NCI-H128 (cell line): ENCODE measurements around the gene ATP1A1.

Experiments used
- DNase-seq: peaks from one replicate; lab custom pipeline; 2025; ENCODE audit not compliant: unreplicated experiment; lab: John Stamatoyannopoulos, UW

ATP1A1 gene

DNA sequence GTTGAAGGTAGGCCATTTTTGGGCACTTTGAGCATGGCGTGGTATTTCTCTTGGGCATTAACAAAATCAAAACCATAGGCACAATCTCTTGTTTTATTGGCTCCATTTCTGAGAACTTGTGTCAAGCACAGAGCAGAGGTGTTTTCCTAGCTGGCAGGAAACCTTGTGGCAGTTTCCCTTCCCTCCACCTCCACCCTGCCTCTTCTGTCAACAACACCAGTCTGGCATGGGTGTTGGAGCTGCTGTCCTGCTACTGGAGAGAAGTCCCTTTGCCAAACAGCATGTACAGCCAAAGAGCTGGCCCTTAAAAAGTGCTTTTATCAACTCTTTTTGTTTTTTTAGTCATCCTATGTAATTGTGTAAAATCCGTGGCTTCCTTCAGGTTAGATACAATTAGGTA, 16.0 kb downstream of the ATP1A1 start:
- no peak for DNase-seq

DNA sequence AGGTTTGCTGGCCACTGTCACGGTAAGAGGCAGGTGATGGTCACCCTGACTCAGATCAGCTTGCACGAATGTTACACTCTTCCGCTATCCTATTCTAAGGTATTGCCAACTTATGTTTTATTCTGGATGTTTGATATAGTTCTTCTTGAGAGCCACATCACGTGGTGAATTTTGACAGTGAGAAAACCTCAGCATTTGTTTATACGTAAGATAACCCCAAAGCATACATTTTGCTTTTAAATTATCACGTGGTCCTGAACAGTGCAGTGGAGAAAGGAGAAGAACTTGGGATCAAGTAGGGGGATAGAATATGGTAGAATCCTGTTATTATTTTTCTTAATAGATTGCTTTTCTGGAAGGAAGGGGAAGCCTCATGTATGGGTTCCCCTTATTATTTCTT, 16.6 kb downstream of the ATP1A1 start:
- DNase-seq = no peak

GRCh38 chr1:116390195-116390594, 17.2 kb downstream of the ATP1A1 start:
- no peak for DNase-seq

DNA sequence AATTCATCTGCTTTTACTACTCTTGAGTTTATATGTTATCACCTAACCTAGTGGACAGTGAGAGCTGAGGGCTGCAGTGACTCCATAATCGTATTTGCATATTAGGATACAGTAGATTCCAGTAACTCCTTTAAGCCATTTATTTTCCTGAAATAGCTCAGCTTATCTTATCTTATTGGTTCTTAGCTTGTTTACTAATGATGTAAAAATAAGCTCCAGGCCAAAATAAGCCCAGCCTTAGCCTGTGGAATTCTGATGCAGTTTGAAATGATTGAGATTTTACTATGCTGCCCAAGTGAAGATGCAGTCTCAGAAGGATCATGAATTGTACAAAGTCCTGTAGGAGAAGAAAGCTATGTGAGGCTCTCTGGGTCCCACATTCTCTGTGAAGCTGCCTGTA, 18.1 kb downstream of the ATP1A1 start:
- no peak for DNase-seq

- no peak for DNase-seq
These were observed 19.8 kb downstream of the ATP1A1 start for GRCh38 chr1:116392717-116393404.

DNA sequence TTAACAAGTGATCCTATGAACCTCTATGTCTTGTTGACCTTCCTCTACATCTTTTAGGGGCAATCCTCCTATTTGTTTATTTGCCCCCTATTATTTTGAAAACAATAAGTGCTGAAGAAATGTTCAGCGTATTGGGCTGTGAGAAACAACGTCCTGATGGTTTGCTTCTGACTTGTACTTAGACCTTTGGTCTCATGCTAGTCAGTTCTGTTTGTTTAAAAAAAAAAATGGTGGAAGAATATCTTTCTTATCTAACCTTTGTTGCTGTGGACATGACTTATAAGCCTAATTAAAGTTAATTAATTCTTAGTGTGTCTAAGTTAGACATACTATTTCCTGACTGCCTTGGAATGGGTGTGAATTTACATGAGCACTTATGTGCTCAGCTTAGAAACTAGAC, 20.7 kb downstream of the ATP1A1 start:
- no peak for DNase-seq

DNA sequence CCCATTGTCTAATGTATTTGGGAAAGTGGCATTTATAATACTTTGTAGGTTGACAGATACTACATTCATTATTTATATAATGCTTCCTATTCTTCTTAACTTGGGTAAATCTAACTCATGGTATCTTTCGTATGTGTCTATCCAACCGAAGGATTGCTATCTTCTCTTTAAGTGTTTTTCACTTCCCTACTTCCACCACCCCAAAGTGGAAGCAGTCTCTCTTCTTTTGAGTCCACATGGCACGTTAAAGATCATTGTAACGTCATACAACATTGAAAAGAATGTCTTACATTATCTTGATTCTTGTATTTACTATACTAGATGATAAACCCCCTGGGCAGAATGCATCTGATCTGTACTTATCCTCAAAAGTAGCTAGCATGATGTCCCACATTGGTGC, 21.2 kb downstream of the ATP1A1 start:
- DNase-seq = no peak

DNA sequence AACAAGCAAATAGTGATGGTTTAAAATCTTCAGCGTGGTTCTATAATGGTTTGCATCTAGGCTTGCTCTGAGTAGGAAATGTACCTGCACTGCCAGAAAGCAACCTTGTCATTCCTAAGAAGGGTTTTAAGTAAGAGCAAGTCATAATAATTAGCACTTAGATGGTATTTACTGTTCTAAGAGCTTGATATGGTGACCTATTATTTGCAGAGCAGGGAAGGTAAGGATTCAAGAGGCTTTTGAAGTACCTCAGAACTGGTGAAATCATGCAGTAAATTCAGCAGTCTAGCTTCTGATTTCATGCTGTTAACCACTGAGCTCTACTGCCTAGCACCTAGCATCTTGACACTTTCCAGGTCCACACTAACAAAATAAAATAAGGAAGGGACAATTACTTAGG, 23.7 kb downstream of the ATP1A1 start:
- DNase-seq = no peak

DNA sequence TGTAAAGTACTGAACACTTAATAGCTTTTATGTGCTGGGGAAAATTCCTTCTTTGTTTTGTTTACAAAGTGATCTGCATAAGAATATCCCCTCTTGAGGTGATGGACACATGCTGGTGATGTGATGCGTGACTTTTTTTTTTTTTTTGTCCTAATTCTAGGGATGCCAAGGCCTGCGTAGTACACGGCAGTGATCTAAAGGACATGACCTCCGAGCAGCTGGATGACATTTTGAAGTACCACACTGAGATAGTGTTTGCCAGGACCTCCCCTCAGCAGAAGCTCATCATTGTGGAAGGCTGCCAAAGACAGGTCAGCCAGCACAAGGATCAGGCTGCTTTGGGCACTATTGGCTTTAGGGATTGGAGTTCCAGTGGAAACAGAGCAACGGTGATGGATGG, 24.7 kb downstream of the ATP1A1 start:
- no peak for DNase-seq

DNA sequence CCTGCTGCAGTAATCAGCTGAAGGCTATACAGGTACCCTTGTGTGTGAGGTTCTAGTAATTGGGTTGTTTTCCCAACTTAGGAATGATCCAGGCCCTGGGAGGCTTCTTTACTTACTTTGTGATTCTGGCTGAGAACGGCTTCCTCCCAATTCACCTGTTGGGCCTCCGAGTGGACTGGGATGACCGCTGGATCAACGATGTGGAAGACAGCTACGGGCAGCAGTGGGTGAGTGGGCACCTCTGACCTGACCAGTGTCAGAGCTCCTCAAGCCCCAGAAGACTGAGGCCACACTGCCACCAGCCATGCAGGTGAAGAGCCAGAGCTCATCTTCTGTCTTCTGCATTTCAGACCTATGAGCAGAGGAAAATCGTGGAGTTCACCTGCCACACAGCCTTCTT, 27.7 kb downstream of the ATP1A1 start:
- no peak for DNase-seq

DNA sequence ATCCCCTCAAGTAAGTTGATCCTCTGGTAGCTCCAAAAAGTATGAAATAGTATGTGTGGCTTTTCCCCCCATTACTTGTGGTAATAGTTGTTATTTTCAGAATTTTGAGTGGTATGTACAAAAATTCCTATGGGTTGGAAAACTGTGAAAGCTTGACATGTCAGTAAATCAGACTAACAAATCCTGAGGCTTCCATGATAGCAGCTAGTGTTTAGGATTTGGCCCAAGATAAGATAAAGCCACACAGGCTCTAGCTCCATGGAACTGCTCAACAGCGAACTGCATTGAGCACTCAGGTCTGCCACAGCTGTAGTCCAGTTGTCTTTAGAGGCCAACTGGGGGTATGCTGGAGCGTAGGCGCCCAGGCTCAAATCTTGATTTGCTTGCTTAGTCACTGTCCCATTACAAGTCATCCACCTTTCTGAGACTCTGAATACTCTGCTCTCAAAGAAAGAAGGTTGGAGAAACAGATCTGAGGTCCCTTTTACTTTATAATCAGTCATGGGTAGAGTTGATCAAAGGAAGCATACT, 28.7 kb downstream of the ATP1A1 start:
- no peak for DNase-seq

- no peak for DNase-seq
These were observed 29.3 kb downstream of the ATP1A1 start for GRCh38 chr1:116402333-116402732.

- no peak for DNase-seq
These were observed 30.6 kb downstream of the ATP1A1 start for GRCh38 chr1:116403496-116404136.

- DNase-seq = no peak
These were observed 31.7 kb downstream of the ATP1A1 start for GRCh38 chr1:116404699-116405098.

GRCh38 chr1:116405241-116406135, 32.4 kb downstream of the ATP1A1 start:
- DNase-seq = peak; percentile 35

- no peak for DNase-seq
These were observed 34.0 kb downstream of the ATP1A1 start for GRCh38 chr1:116407033-116407432.

- no peak for DNase-seq
These were observed 35.1 kb downstream of the ATP1A1 start for GRCh38 chr1:116408193-116408592.

DNA sequence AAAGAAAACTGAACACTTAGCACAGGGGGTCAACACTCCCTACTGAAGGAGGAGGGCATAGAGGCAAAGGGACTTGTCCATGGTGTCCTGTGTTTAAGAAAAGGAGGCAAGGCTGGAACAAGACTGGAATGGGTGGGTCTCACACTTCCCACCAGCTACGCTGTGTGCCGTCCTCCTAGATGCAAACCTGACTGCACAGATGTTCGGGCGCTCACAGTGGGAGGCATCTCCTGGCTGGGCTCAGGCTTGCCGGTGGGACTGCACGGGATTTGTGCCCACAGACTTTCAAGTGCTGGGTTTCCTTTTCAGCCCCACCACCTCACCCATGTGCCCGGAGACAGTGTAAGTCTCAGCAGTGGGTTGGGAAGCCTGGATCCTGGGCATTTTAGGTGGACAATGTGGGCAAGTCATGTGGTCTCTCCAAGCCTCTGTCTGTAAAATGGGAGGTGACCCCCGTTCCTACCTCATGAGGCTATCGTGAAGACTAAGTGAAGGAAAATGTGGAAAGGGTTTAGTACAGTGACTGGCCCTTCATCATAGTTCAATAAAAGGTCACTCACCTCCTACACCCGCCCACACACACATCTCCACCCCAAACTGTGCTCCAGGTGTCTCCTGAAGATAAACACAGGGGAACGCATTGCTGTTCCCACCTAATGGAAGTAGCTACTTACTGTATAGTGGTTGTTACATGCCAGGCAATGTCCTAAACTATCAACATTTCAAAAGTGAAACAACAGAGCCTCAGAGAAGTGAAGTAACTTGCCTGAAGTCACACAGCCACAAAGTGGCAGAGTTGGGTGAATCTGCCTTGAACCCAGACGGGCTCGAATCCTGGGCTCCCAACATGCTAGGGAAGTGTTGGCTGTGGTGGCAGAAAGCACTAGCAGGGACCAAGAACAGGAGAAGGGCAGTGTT, 36.0 kb downstream of the ATP1A1 start:
- no peak for DNase-seq

DNA sequence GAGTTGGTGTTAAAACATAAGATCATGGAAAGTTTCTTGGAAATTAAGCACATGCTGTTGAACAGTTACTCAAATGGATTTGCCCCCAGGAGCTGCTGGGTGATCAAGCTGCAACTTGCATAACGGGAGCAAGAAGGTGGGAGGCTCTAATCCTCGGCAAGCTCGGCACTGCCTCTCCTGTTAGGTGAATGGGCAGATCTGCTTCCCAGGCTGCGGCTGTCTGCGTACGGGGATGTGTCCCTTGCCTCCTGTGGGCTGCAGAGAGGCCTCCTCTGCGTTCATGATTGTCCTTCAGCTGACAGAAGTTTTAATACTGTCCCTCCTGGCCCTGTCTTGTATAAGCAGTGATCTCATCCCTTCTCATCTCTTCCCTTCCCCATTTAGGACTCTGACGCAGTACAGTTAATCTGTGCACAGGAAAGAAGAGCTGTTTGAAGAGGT, 36.7 kb downstream of the ATP1A1 start:
- DNase-seq = no peak

DNA sequence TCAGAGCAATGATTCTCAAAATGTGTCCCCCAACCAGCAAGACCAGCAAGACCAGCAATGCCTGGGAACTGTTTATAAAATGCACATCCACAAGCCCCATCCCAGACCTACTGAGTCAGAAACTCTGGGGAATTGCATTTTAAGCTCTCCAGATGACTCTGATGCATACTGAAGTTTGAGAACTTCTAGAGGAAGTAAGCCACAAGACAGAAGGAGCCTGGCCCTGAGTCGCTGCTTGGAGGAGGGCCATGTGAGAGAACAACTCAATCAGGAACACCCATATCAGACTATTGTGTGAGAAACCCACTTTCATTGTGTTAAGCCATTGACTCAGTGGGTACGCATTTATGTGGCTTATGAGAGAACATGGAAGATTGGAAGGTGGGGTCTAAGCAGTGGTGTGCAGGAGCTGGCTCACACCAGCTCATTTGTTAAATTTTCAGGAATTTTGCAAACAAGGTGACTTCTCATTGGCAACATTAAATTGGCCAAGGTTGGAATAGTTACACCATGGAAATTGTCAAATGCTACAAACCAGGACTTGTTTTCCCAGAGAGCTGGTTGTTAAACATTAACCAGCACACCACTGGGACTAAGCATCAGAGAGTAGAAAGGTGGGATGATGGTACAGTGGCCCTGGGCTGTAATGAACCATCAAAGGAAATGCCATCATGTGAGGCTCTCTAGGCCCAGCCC, 38.9 kb downstream of the ATP1A1 start:
- DNase-seq = no peak
